ENCODE results near the gene PRKACB.
"Not testable (repeated sequence)": the region's sequence is repeated elsewhere in the genome, so short reads cannot be mapped to it uniquely, and the experiment has no call there.

PRKACB gene

GRCh38 chr1:84269306-84269705 is 125.2 kb downstream of the PRKACB start:
- no peak for DNase-seq (ENCODE audit: low spot score)

- DNase-seq (ENCODE audit: low spot score), result peak; percentile 28
Observed at GRCh38 chr1:84271441-84272151, 127.5 kb downstream of the PRKACB start.

GRCh38 chr1:84272401-84272800 is 128.3 kb downstream of the PRKACB start:
- DNase-seq (ENCODE audit: low spot score), result no peak

GRCh38 chr1:84277343-84278059 is 133.4 kb downstream of the PRKACB start:
- DNase-seq (ENCODE audit: low spot score), result no peak

- DNase-seq (ENCODE audit: low spot score), result no peak
Observed at GRCh38 chr1:84278905-84279304, 134.8 kb downstream of the PRKACB start.

- no peak for DNase-seq (ENCODE audit: low spot score)
Observed at GRCh38 chr1:84280912-84281311, 136.8 kb downstream of the PRKACB start.

GRCh38 chr1:84282780-84283333 is 138.8 kb downstream of the PRKACB start:
- DNase-seq (ENCODE audit: low spot score), result no peak

- DNase-seq (ENCODE audit: low spot score), result no peak
Observed at GRCh38 chr1:84283381-84283780, 139.3 kb downstream of the PRKACB start.

GRCh38 chr1:84286071-84286470 is 142.0 kb downstream of the PRKACB start:
- no peak for DNase-seq (ENCODE audit: low spot score)

GRCh38 chr1:84287389-84287788 is 143.3 kb downstream of the PRKACB start:
- not testable (repeated sequence) for DNase-seq (ENCODE audit: low spot score)

Measured in AG08395 (cell line).